Testis (tissue), 2 donors: ENCODE data around the gene PACSIN2.

Source experiments
- POLR2A ChIP-seq: fragments of 450-650 bp; IDR thresholded peaks from one replicate; pipeline ENCODE4 v1.6.1; 2017; ENCODE audit warnings: antibody characterized with exemption, mild to moderate bottlenecking, moderate library complexity
- TF ChIP-seq, protein P1 (sequence below), 3 experiments: fragments of 450-650 bp in 2 of 3; fragments of 200-600 bp in 1 of 3; sonication (generic) in 1 of 3; IDR thresholded peaks; one replicate each; pipeline ENCODE4 v1.5.1; 2016 to 2019; ENCODE audit warnings: antibody characterized with exemption in 3 of 3, mild to moderate bottlenecking in 2 of 3, moderate library complexity in 1 of 3

- TF ChIP-seq, protein P1, sequence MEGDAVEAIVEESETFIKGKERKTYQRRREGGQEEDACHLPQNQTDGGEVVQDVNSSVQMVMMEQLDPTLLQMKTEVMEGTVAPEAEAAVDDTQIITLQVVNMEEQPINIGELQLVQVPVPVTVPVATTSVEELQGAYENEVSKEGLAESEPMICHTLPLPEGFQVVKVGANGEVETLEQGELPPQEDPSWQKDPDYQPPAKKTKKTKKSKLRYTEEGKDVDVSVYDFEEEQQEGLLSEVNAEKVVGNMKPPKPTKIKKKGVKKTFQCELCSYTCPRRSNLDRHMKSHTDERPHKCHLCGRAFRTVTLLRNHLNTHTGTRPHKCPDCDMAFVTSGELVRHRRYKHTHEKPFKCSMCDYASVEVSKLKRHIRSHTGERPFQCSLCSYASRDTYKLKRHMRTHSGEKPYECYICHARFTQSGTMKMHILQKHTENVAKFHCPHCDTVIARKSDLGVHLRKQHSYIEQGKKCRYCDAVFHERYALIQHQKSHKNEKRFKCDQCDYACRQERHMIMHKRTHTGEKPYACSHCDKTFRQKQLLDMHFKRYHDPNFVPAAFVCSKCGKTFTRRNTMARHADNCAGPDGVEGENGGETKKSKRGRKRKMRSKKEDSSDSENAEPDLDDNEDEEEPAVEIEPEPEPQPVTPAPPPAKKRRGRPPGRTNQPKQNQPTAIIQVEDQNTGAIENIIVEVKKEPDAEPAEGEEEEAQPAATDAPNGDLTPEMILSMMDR (IDR thresholded peaks at IDR 0.05), result no peak
- TF ChIP-seq POLR2A, result no peak
Measured at GRCh38 chr22:42942351-42942750, 72.6 kb downstream of the PACSIN2 start.
